CD4-positive, alpha-beta T cell (primary cell): ENCODE measurements around the gene BSCL2. TPM values are rescaled to one million over a fixed set of nuclear protein-coding genes. Genes with fewer than 3 reads are reported as not detected.

Source experiments
- ATAC-seq: fragments of 200-7000 bp; cut with Tn5 transposase; one replicate; pipeline ENCODE4 v1.10.0; 2022; ENCODE audit warnings: mild to moderate bottlenecking; ENCODE audit not compliant: poor library complexity
- CTCF ChIA-PET: fragments of 350-600 bp; sonication (Branson Sonifier 250); formaldehyde crosslinking; loops from one replicate; lab custom pipeline; 2021; ENCODE audit warnings: antibody characterized with exemption, inconsistent platforms; lab: Charles Lee
- POLR2A ChIA-PET: fragments of 350-600 bp; sonication (Branson Sonifier 250); formaldehyde crosslinking; loops from one replicate; lab custom pipeline; 2021; ENCODE audit warnings: antibody characterized with exemption, inconsistent platforms; lab: Charles Lee
- DNase-seq, 14 experiments: peaks; one replicate each; pipeline ENCODE4 v3.0.0-alpha.2; 2013 to 2020; ENCODE audit warnings: mixed read lengths in 2 of 14
- H3K27ac ChIP-seq, 2 donors: one replicate each; pipeline versions ENCODE4 v1.5.1 to v1.7.0; 2013; ENCODE audit warnings: low read length in 2 of 2, low read depth in 1 of 2, mild to moderate bottlenecking in 1 of 2
- H3K27me3 ChIP-seq, 2 experiments: 1 replicate in 1 of 2; 2 replicates in 1 of 2; pipeline versions ENCODE4 v1.6.1 to v1.7.0; 2013; ENCODE audit warnings: low read length in 2 of 2, control low read depth in 1 of 2, mild to moderate bottlenecking in 1 of 2, moderate library complexity in 1 of 2; ENCODE audit not compliant: insufficient read depth in 2 of 2, control insufficient read depth in 1 of 2
- H3K36me3 ChIP-seq: one replicate; pipeline ENCODE4 v1.6.1; 2013; ENCODE audit warnings: low read length, control low read depth; ENCODE audit not compliant: insufficient read depth
- H3K4me1 ChIP-seq: one replicate; pipeline ENCODE4 v1.6.1; 2013; ENCODE audit warnings: low read length, control low read depth; ENCODE audit not compliant: insufficient read depth
- H3K4me3 ChIP-seq: one replicate; pipeline ENCODE4 v1.5.1; 2013; ENCODE audit warnings: mild to moderate bottlenecking, low read length, moderate library complexity
- H3K9me3 ChIP-seq, 2 experiments: 1 replicate in 1 of 2; 2 replicates in 1 of 2; pipeline versions ENCODE4 v1.6.1 to v1.7.0; 2013; ENCODE audit warnings: low read length in 2 of 2, mild to moderate bottlenecking in 2 of 2, control low read depth in 1 of 2, moderate library complexity in 1 of 2; ENCODE audit not compliant: control insufficient read depth in 1 of 2, insufficient read depth in 1 of 2
- H3K27ac Mint-ChIP-seq: one replicate; pipeline ENCODE4 v1.8.0; 2020; ENCODE audit warnings: mixed read lengths
- H3K27me3 Mint-ChIP-seq: one replicate; pipeline ENCODE4 v1.8.0; 2021; ENCODE audit warnings: mixed read lengths
- H3K36me3 Mint-ChIP-seq: one replicate; pipeline ENCODE4 v1.8.0; 2021; ENCODE audit warnings: low read depth, mixed read lengths
- H3K4me1 Mint-ChIP-seq: one replicate; pipeline ENCODE4 v1.8.0; 2021; ENCODE audit warnings: low read depth, mixed read lengths
- H3K4me3 Mint-ChIP-seq: one replicate; pipeline ENCODE4 v1.8.0; 2020; ENCODE audit warnings: mild to moderate bottlenecking, mixed read lengths
- H3K9me3 Mint-ChIP-seq: one replicate; pipeline ENCODE4 v1.8.0; 2020; ENCODE audit warnings: mixed read lengths
- intact Hi-C, 2 experiments: fragments of 100-400 bp; cut with DNase I in 1 of 2; cut with micrococcal nuclease in 1 of 2; formaldehyde crosslinking; loops; one replicate each; pipeline versions ENCODE4 v1.15.1 to v1.9.0; 2023 to 2025; cut with DNase I, micrococcal nuclease
- total RNA-seq, 174 experiments: library from RNA in 2 of 174; stranded (reverse) in 2 of 174; gene quantifications; one replicate each; pipeline ENCODE4 v1.2.3 and lab custom pipeline; 2021 to 2026
- TF ChIP-seq, protein P1 (sequence below): fragments of 200-600 bp; IDR thresholded peaks from one replicate; pipeline ENCODE4 v1.8.0; 2022; ENCODE audit warnings: antibody characterized with exemption, mild to moderate bottlenecking

Gene BSCL2
- total RNA-seq, 2 experiments from 2014 or later: 17.1 to 20.0 TPM

DNA sequence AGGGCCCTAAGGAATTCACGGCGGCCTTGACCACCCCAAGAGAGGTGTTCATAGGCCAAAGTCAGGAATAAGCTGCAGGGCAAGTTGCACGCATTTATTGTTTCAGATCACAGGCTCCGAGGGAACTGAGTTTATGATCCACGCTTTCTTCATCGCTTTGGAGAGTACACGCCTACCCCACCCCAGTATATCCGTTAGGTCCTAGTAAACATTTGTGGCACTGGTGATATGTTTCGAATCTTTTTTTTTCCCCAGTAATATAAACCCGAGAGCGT lies 61.6 kb downstream of the BSCL2 start:
- intact Hi-C loops: no loop called here
- Mint-ChIP-seq H3K27me3 (no peaks in the 10 kb centered on the region), H3K27ac (peak overlapping the region; percentile 99), H3K4me3 (peak overlapping the region; percentile 96), H3K36me3 (peaks cover 38% of the 10 kb centered on the region), H3K4me1 (peaks cover 35% of the 10 kb centered on the region), H3K9me3 (no peaks in the 10 kb centered on the region)
- TF ChIP-seq, protein P1, sequence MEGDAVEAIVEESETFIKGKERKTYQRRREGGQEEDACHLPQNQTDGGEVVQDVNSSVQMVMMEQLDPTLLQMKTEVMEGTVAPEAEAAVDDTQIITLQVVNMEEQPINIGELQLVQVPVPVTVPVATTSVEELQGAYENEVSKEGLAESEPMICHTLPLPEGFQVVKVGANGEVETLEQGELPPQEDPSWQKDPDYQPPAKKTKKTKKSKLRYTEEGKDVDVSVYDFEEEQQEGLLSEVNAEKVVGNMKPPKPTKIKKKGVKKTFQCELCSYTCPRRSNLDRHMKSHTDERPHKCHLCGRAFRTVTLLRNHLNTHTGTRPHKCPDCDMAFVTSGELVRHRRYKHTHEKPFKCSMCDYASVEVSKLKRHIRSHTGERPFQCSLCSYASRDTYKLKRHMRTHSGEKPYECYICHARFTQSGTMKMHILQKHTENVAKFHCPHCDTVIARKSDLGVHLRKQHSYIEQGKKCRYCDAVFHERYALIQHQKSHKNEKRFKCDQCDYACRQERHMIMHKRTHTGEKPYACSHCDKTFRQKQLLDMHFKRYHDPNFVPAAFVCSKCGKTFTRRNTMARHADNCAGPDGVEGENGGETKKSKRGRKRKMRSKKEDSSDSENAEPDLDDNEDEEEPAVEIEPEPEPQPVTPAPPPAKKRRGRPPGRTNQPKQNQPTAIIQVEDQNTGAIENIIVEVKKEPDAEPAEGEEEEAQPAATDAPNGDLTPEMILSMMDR: no peak
- no peaks in the 10 kb centered on the region for H3K27me3 ChIP-seq
- H3K4me1 ChIP-seq: peaks cover 46% of the 10 kb centered on the region
- H3K9me3 ChIP-seq: no peaks in the 10 kb centered on the region
- H3K36me3 ChIP-seq: peaks cover 46% of the 10 kb centered on the region
- peak overlapping the region; percentile 98 for H3K4me3 ChIP-seq
- DNase-seq (peak in 1 of 14 experiments; percentile 30), ATAC-seq (no peak)
- H3K27ac ChIP-seq: peak overlapping the region; percentile 82 to 97
- ChIA-PET POLR2A (interaction anchor here (1.1 to 7.0 kb wide), 15 partner anchors 8 to 108 kb away, joined by 4 to 77 read pairs (median 12); partner anchors contain the start of genes B3GAT3, C11orf98, CSKMT and EEF1G), CTCF (interaction anchor here (1.0 to 1.9 kb wide), 3 partner anchors 19 to 221 kb away, joined by 3 to 6 read pairs (median 4); partner anchors contain the start of genes C11orf98 and CSKMT)

DNA sequence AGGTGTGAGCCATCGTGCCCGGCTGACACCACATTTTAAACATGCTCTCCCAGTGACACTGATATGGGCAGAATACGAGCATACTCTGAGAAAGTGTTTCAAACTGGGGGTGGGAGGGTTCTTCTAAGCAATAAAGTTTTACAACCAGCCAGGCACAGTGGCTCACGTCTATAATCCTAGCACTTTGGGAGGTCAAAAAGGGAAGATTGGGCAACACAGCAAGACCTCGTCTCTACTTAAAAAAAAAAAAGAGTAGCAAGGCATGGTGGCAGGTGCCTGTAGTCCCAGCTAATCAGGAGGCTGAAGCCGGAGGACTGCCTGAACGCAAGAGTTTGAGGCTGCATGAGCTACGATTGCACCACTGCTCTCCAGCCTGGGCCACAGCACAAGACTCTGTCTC lies 63.0 kb downstream of the BSCL2 start:
- Mint-ChIP-seq H3K36me3 (peaks cover 44% of the 10 kb centered on the region), H3K4me3 (peak overlapping the region; percentile 65), H3K27me3 (no peaks in the 10 kb centered on the region), H3K27ac (peak overlapping the region; percentile 99), H3K4me1 (peaks cover 43% of the 10 kb centered on the region), H3K9me3 (no peaks in the 10 kb centered on the region)
- no peaks in the 10 kb centered on the region for H3K9me3 ChIP-seq
- intact Hi-C loops: no loop called here
- CTCF ChIA-PET: interaction anchor here (0.5 kb wide), 1 partner anchor 189 kb away, joined by 3 read pairs; the partner anchor contains the start of gene TEX54
- POLR2A ChIA-PET: interaction anchor here (0.6 to 7.0 kb wide), 4 partner anchors 21 to 63 kb away, joined by 3 to 77 read pairs (median 24); partner anchors contain the start of genes BSCL2, C11orf98, CSKMT and GNG3
- peaks cover 60% of the 10 kb centered on the region for H3K4me1 ChIP-seq
- H3K4me3 ChIP-seq: no peak overlapping the region
- TF ChIP-seq, protein P1: no peak
- no peak for ATAC-seq
- peaks cover 41% of the 10 kb centered on the region for H3K36me3 ChIP-seq
- DNase-seq: no peak
- peak overlapping the region in 1 of 2 donors; percentile 1 for H3K27ac ChIP-seq
- H3K27me3 ChIP-seq: no peaks in the 10 kb centered on the region

Other genes starting within 250 kb of the BSCL2 start
- 100 to 1,000 TPM; 320 to 332 TPM for gene AHNAK, start 160.6 kb downstream of the BSCL2 start, total RNA-seq
- 1,000 to 10,000 TPM; 2,181 to 2,269 TPM for gene EEF1G, start 133.5 kb downstream of the BSCL2 start, total RNA-seq
- gene TUT1, start 115.9 kb downstream of the BSCL2 start, total RNA-seq: 10 to 100 TPM; 25.5 to 26.2 TPM
- 100 to 1,000 TPM; 167 to 172 TPM for gene MTA2, start 105.6 kb downstream of the BSCL2 start, total RNA-seq
- 100 to 1,000 TPM; 142 to 144 TPM for gene EML3, start 94.6 kb downstream of the BSCL2 start, total RNA-seq
- under 1 TPM; 0.42 to 0.71 TPM for gene ROM1, start 94.2 kb downstream of the BSCL2 start, total RNA-seq
- gene B3GAT3, start 85.4 kb downstream of the BSCL2 start, total RNA-seq: 10 to 100 TPM; 47.2 to 49.5 TPM
- 100 to 1,000 TPM; 181 to 182 TPM for gene GANAB, start 60.8 kb downstream of the BSCL2 start, total RNA-seq
- 10 to 100 TPM; 16.3 TPM for gene INTS5, start 54.1 kb downstream of the BSCL2 start, total RNA-seq
- gene C11orf98, start 42.2 kb downstream of the BSCL2 start, total RNA-seq: 10 to 100 TPM; 14.3 to 18.5 TPM
- 10 to 100 TPM; 17.8 to 18.8 TPM for gene CSKMT, start 42.1 kb downstream of the BSCL2 start, total RNA-seq
- gene UQCC3, start 35.8 kb downstream of the BSCL2 start, total RNA-seq: 1 to 10 TPM; 1.5 to 2.3 TPM
- 10 to 100 TPM; 10.4 to 10.5 TPM for gene LBHD1, start 35.2 kb downstream of the BSCL2 start, total RNA-seq
- gene UBXN1, start 28.4 kb downstream of the BSCL2 start, total RNA-seq: 100 to 1,000 TPM; 196 to 222 TPM
- not detected for gene LRRN4CL, start 17.9 kb downstream of the BSCL2 start, total RNA-seq
- gene GNG3, start 252 bp upstream of the BSCL2 start, total RNA-seq: not detected
- 10 to 100 TPM; 35.2 to 37.6 TPM for gene HNRNPUL2, start 20.0 kb upstream of the BSCL2 start, total RNA-seq
- 1 to 10 TPM; 5.2 to 7.0 TPM for gene TTC9C, start 21.1 kb upstream of the BSCL2 start, total RNA-seq
- gene ZBTB3, start 46.7 kb upstream of the BSCL2 start, total RNA-seq: 1 to 10 TPM; 2.3 to 3.5 TPM
- gene POLR2G, start 54.2 kb upstream of the BSCL2 start, total RNA-seq: 10 to 100 TPM; 45.3 to 47.9 TPM
- gene TAF6L, start 64.0 kb upstream of the BSCL2 start, total RNA-seq: 10 to 100 TPM; 11.5 to 11.8 TPM
- gene TMEM179B, start 80.0 kb upstream of the BSCL2 start, total RNA-seq: 10 to 100 TPM; 34.7 to 37.4 TPM
- gene TMEM223, start 84.6 kb upstream of the BSCL2 start, total RNA-seq: 1 to 10 TPM; 6.2 to 8.7 TPM
- 100 to 1,000 TPM; 343 to 358 TPM for gene NXF1, start 98.0 kb upstream of the BSCL2 start, total RNA-seq
- 100 to 1,000 TPM in 1 of 2 experiments, 10 to 100 TPM in 1; 93.1 to 104 TPM for gene STX5, start 124.6 kb upstream of the BSCL2 start, total RNA-seq
- gene TEX54, start 125.4 kb upstream of the BSCL2 start, total RNA-seq: under 1 TPM in 1 of 2 experiments, not detected in 1; 0.59 TPM
- gene WDR74, start 132.2 kb upstream of the BSCL2 start, total RNA-seq: 100 to 1,000 TPM; 289 to 297 TPM
- gene SLC3A2, start 173.5 kb upstream of the BSCL2 start, total RNA-seq: 100 to 1,000 TPM; 231 to 234 TPM
- gene CHRM1, start 213.9 kb upstream of the BSCL2 start, total RNA-seq: not detected